HL-60 (cell line): ENCODE results near the gene RPS29.

Experiments
- DNase-seq, 2 experiments: peaks; one replicate each; pipeline ENCODE4 v3.0.0-alpha.2; 2010 to 2020; ENCODE audit warnings: low read depth in 1 of 2, low spot score in 1 of 2
- H3K27ac ChIP-seq: fragments of 250-450 bp; sonication (Bioruptor Pico); replicated peaks from 2 replicates; pipeline ENCODE4 v1.5.1; 2020; ENCODE audit warnings: mild to moderate bottlenecking, moderate library complexity
- H3K27me3 ChIP-seq: fragments of 250-450 bp; sonication (Bioruptor Pico); 2 replicates; pipeline ENCODE4 v1.5.1; 2021; ENCODE audit warnings: mild to moderate bottlenecking, moderate library complexity; ENCODE audit not compliant: insufficient read depth, poor library complexity, severe bottlenecking
- H3K4me3 ChIP-seq: replicated peaks from 2 replicates; pipeline ENCODE4 v1.5.1; 2011; ENCODE audit warnings: mild to moderate bottlenecking, control low read depth, low read length; ENCODE audit not compliant: insufficient read depth
- GABPA ChIP-seq: IDR thresholded peaks from 2 replicates; pipeline ENCODE4 v1.6.1; 2012; ENCODE audit warnings: low read depth
- POLR2AphosphoS5 ChIP-seq: IDR thresholded peaks from 2 replicates; pipeline ENCODE4 v1.6.1; 2012; ENCODE audit warnings: low read depth
- SPI1 ChIP-seq: IDR thresholded peaks from 2 replicates; pipeline ENCODE4 v1.6.1; 2012; ENCODE audit warnings: low read depth, mild to moderate bottlenecking, borderline replicate concordance
- TF ChIP-seq, protein P1 (sequence below): IDR thresholded peaks from one replicate; pipeline ENCODE4 v1.5.1; 2011; ENCODE audit warnings: low read length, control low read depth, inconsistent platforms; ENCODE audit not compliant: insufficient read depth
- TF ChIP-seq, protein P2 (sequence below): IDR thresholded peaks from 2 replicates; pipeline ENCODE4 v1.6.1; 2012; ENCODE audit warnings: low read depth; ENCODE audit not compliant: insufficient replicate concordance

RPS29 gene

DNA sequence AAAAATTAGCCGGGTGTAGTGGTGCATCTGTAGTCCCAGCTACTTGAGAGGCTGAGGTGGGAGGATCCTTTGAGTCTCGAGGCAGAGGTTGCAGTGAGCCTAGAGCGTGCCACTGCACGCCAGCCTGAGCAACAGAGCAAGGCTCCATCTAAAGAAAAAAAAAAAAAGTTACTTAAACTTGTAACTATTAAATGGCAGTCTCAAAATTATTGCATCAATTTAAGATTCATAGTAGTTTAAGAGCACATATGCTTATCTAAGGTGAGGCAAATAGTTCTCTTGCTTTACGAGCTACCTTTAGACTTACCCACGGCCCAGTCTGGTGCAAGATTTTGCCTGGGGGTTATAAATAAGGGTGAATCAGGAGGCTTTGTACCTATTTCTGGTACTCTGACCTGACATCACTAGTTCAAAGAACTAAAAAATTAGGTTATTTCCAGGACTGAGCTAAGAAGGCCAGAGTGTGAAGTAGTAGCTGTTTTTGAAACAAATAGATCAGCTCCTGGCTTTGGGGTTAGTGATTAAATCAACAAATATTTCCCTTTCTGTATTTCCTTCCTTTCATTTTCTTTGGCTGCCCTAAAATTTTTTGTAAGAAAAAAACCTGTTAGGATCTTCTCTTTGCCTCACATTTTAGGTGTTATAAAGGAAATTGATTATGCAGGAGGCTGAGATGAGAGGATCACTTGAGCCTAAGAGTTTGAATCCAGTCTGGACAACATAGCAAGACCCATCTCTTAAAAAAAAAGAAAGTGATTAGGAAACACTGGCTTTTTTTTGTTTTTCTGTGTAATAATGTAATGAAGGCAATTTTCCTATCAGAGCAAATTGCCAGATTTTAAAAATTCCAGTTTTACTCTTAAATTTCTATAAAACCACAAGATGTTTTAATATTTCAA, 38.0 kb upstream of the RPS29 start:
- Histone ChIP-seq H3K27me3 (no peaks in the 10 kb centered on the region), H3K4me3 (peak overlapping the region; percentile 80), H3K27ac (no peak overlapping the region)
- DNase-seq: no peak
- TF ChIP-seq, protein P1, sequence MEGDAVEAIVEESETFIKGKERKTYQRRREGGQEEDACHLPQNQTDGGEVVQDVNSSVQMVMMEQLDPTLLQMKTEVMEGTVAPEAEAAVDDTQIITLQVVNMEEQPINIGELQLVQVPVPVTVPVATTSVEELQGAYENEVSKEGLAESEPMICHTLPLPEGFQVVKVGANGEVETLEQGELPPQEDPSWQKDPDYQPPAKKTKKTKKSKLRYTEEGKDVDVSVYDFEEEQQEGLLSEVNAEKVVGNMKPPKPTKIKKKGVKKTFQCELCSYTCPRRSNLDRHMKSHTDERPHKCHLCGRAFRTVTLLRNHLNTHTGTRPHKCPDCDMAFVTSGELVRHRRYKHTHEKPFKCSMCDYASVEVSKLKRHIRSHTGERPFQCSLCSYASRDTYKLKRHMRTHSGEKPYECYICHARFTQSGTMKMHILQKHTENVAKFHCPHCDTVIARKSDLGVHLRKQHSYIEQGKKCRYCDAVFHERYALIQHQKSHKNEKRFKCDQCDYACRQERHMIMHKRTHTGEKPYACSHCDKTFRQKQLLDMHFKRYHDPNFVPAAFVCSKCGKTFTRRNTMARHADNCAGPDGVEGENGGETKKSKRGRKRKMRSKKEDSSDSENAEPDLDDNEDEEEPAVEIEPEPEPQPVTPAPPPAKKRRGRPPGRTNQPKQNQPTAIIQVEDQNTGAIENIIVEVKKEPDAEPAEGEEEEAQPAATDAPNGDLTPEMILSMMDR: no peak
- TF ChIP-seq SPI1 (no peak), GABPA (no peak), POLR2AphosphoS5 (no peak)
- TF ChIP-seq, protein P2, sequence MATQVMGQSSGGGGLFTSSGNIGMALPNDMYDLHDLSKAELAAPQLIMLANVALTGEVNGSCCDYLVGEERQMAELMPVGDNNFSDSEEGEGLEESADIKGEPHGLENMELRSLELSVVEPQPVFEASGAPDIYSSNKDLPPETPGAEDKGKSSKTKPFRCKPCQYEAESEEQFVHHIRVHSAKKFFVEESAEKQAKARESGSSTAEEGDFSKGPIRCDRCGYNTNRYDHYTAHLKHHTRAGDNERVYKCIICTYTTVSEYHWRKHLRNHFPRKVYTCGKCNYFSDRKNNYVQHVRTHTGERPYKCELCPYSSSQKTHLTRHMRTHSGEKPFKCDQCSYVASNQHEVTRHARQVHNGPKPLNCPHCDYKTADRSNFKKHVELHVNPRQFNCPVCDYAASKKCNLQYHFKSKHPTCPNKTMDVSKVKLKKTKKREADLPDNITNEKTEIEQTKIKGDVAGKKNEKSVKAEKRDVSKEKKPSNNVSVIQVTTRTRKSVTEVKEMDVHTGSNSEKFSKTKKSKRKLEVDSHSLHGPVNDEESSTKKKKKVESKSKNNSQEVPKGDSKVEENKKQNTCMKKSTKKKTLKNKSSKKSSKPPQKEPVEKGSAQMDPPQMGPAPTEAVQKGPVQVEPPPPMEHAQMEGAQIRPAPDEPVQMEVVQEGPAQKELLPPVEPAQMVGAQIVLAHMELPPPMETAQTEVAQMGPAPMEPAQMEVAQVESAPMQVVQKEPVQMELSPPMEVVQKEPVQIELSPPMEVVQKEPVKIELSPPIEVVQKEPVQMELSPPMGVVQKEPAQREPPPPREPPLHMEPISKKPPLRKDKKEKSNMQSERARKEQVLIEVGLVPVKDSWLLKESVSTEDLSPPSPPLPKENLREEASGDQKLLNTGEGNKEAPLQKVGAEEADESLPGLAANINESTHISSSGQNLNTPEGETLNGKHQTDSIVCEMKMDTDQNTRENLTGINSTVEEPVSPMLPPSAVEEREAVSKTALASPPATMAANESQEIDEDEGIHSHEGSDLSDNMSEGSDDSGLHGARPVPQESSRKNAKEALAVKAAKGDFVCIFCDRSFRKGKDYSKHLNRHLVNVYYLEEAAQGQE: no peak

DNA sequence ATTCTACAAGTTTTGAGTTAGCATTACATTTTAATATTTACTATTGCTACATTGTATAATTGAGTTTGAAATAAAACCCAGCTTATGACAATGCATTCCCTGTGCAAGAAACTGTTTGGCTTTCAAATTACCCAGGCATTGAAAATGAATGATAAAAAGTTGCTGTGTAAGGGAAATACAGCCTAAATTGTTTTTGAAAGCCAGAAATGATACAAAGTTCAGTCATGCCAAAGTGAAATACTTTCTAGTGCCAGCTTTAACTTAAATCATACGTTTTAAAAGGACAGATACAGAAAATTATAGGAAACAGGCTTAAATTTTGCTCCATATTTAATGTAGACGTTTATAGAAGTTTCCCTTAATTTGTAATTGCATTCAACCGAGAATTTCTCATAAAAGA, 37.2 kb upstream of the RPS29 start:
- no peak for TF ChIP-seq GABPA
- no peak for TF ChIP-seq POLR2AphosphoS5
- TF ChIP-seq SPI1: no peak
- TF ChIP-seq, protein P2: no peak
- TF ChIP-seq, protein P1: no peak
- DNase-seq: no peak
- Histone ChIP-seq H3K4me3 (peak overlapping the region; percentile 80), H3K27me3 (no peaks in the 10 kb centered on the region), H3K27ac (no peak overlapping the region)

DNA sequence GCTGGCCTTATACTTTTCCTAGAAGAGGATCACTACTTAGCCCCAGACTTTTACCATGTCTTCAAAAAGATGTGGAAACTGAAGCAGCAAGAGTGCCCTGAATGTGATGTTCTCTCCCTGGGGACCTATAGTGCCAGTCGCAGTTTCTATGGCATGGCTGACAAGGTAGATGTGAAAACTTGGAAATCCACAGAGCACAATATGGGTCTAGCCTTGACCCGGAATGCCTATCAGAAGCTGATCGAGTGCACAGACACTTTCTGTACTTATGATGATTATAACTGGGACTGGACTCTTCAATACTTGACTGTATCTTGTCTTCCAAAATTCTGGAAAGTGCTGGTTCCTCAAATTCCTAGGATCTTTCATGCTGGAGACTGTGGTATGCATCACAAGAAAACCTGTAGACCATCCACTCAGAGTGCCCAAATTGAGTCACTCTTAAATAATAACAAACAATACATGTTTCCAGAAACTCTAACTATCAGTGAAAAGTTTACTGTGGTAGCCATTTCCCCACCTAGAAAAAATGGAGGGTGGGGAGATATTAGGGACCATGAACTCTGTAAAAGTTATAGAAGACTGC, 35.9 kb upstream of the RPS29 start:
- peak overlapping the region; percentile 80 for H3K4me3 ChIP-seq
- no peak for DNase-seq
- no peaks in the 10 kb centered on the region for H3K27me3 ChIP-seq
- peak overlapping the region; percentile 96 for H3K27ac ChIP-seq
- TF ChIP-seq SPI1: no peak
- TF ChIP-seq, protein P2: no peak
- TF ChIP-seq, protein P1: no peak
